Caco-2 (cell line): Measurements from ENCODE around the gene GABRG3. TPM values are rescaled to one million over a fixed set of nuclear protein-coding genes. Genes with fewer than 3 reads are reported as not detected.

Experiments
- BruUV-seq: library from RNA; stranded (reverse); fragments of 400-500 nt; replicated peaks from 2 replicates; lab custom pipeline; 2021; lab: Mats Ljungman, UMichigan
- CTCF ChIA-PET: fragments of 300-600 bp; sonication (Branson Sonifier 250); formaldehyde crosslinking; loops from one replicate; lab custom pipeline; 2022; ENCODE audit warnings: antibody characterized with exemption; lab: Charles Lee
- POLR2A ChIA-PET: fragments of 300-600 bp; sonication (Branson Sonifier 250); formaldehyde crosslinking; loops from one replicate; lab custom pipeline; 2022; ENCODE audit warnings: antibody characterized with exemption; lab: Charles Lee
- DNase-seq, 2 experiments: peaks; one replicate each; pipeline versions ENCODE4 v3.0.0 to v3.0.0-alpha.2; 2020 to 2022
- H3K27me3 ChIP-seq: replicated peaks from 2 replicates; pipeline ENCODE4 v1.6.0; 2011; ENCODE audit warnings: low read length; ENCODE audit not compliant: control insufficient read depth, insufficient read depth
- H3K36me3 ChIP-seq: 2 replicates; pipeline ENCODE4 v1.5.1; 2011; ENCODE audit warnings: low read length; ENCODE audit not compliant: control insufficient read depth, insufficient read depth
- H3K4me1 ChIP-seq: fragments of 250-450 bp; sonication (Bioruptor Pico); 2 replicates; pipeline ENCODE4 v1.5.1; 2020; ENCODE audit warnings: mild to moderate bottlenecking
- H3K4me3 ChIP-seq: 2 replicates; pipeline ENCODE4 v1.5.1; 2011; ENCODE audit warnings: low read depth, mild to moderate bottlenecking, control low read depth, low read length
- H3K9me3 ChIP-seq: fragments of 250-450 bp; sonication (Bioruptor Pico); 2 replicates; pipeline ENCODE4 v1.5.1; 2020; ENCODE audit warnings: mild to moderate bottlenecking, moderate library complexity
- H3K27ac Mint-ChIP-seq: one replicate; pipeline ENCODE4 v1.8.0; 2022; ENCODE audit warnings: mixed read lengths; ENCODE audit not compliant: unreplicated experiment
- H3K27me3 Mint-ChIP-seq: one replicate; pipeline ENCODE4 v1.8.0; 2022; ENCODE audit warnings: mixed read lengths; ENCODE audit not compliant: insufficient read depth, unreplicated experiment
- H3K36me3 Mint-ChIP-seq: one replicate; pipeline ENCODE4 v1.8.0; 2022; ENCODE audit warnings: mild to moderate bottlenecking, mixed read lengths; ENCODE audit not compliant: insufficient read depth, unreplicated experiment
- H3K4me1 Mint-ChIP-seq: one replicate; pipeline ENCODE4 v1.8.0; 2022; ENCODE audit warnings: low read depth, mixed read lengths; ENCODE audit not compliant: unreplicated experiment
- H3K4me3 Mint-ChIP-seq: one replicate; pipeline ENCODE4 v1.8.0; 2022; ENCODE audit warnings: mild to moderate bottlenecking, moderate library complexity, mixed read lengths; ENCODE audit not compliant: unreplicated experiment
- H3K9me3 Mint-ChIP-seq: one replicate; pipeline ENCODE4 v1.8.0; 2022; ENCODE audit warnings: mixed read lengths; ENCODE audit not compliant: unreplicated experiment
- CTCF ChIP-seq, 2 experiments: fragments of 200-600 bp in 1 of 2; IDR thresholded peaks; 1 replicate in 1 of 2; 2 replicates in 1 of 2; pipeline versions ENCODE4 v1.5.1 to v1.8.0; 2011 to 2022; ENCODE audit warnings: antibody characterized with exemption in 1 of 2, control low read depth in 1 of 2, inconsistent platforms in 1 of 2, low read depth in 1 of 2, low read length in 1 of 2, mild to moderate bottlenecking in 1 of 2, moderate library complexity in 1 of 2; ENCODE audit not compliant: insufficient read depth in 1 of 2, severe bottlenecking in 1 of 2, unreplicated experiment in 1 of 2
- intact Hi-C: fragments of 100-400 bp; cut with micrococcal nuclease; formaldehyde crosslinking; loops from one replicate; pipeline ENCODE4 v1.10.0; 2022; ENCODE audit not compliant: unreplicated experiment
- total RNA-seq: library from RNA; stranded (reverse); gene quantifications from 2 replicates; pipeline ENCODE4 v1.2.3, GENCODE V29; 2022

The GABRG3 gene
- total RNA-seq, 1 experiment from 2014 or later, result not detected

GRCh38 chr15:27065151-27065550, 94.2 kb downstream of the GABRG3 start:
- H3K4me1 Mint-ChIP-seq, result no peaks in the 10 kb centered on the region
- H3K9me3 ChIP-seq, result no peaks in the 10 kb centered on the region
- no peaks in the 10 kb centered on the region for H3K4me1 ChIP-seq
- H3K4me3 Mint-ChIP-seq, result no peak overlapping the region
- H3K36me3 ChIP-seq, result no peaks in the 10 kb centered on the region
- ChIA-PET POLR2A (no interaction called here), CTCF (no interaction called here)
- no peaks in the 10 kb centered on the region for H3K9me3 Mint-ChIP-seq
- no peak overlapping the region for H3K27ac Mint-ChIP-seq
- TF ChIP-seq CTCF (IDR thresholded peaks at IDR 0.05; ENCODE audit: insufficient read depth in 1 of 2, low read depth in 1 of 2, low read length in 1 of 2, severe bottlenecking in 1 of 2, unreplicated experiment in 1 of 2), result no peak
- no peaks in the 10 kb centered on the region for H3K27me3 Mint-ChIP-seq
- H3K4me3 ChIP-seq, result no peak overlapping the region
- no peaks in the 10 kb centered on the region for H3K36me3 Mint-ChIP-seq
- no TSS peak for BruUV-seq
- intact Hi-C loops, result no loop called here
- DNase-seq, result no peak
- no peaks in the 10 kb centered on the region for H3K27me3 ChIP-seq

GRCh38 chr15:27065785-27066184, 94.8 kb downstream of the GABRG3 start:
- ChIA-PET CTCF (no interaction called here), POLR2A (no interaction called here)
- intact Hi-C loops, result no loop called here
- no peaks in the 10 kb centered on the region for H3K4me1 ChIP-seq
- TF ChIP-seq CTCF (IDR thresholded peaks at IDR 0.05; ENCODE audit: insufficient read depth in 1 of 2, low read depth in 1 of 2, low read length in 1 of 2, severe bottlenecking in 1 of 2, unreplicated experiment in 1 of 2), result no peak
- Mint-ChIP-seq H3K27me3 (no peaks in the 10 kb centered on the region), H3K36me3 (no peaks in the 10 kb centered on the region), H3K4me1 (no peaks in the 10 kb centered on the region), H3K4me3 (no peak overlapping the region), H3K9me3 (no peaks in the 10 kb centered on the region), H3K27ac (no peak overlapping the region)
- H3K36me3 ChIP-seq, result no peaks in the 10 kb centered on the region
- no TSS peak for BruUV-seq
- H3K9me3 ChIP-seq, result no peaks in the 10 kb centered on the region
- DNase-seq, result no peak
- H3K27me3 ChIP-seq, result no peaks in the 10 kb centered on the region
- H3K4me3 ChIP-seq, result no peak overlapping the region

- Histone ChIP-seq H3K4me1 (no peaks in the 10 kb centered on the region), H3K36me3 (no peaks in the 10 kb centered on the region), H3K4me3 (no peak overlapping the region), H3K27me3 (no peaks in the 10 kb centered on the region), H3K9me3 (no peaks in the 10 kb centered on the region)
- intact Hi-C loops, result no loop called here
- DNase-seq, result no peak
- no peaks in the 10 kb centered on the region for H3K27me3 Mint-ChIP-seq
- no TSS peak for BruUV-seq
- H3K4me1 Mint-ChIP-seq, result no peaks in the 10 kb centered on the region
- no peaks in the 10 kb centered on the region for H3K36me3 Mint-ChIP-seq
- H3K9me3 Mint-ChIP-seq, result no peaks in the 10 kb centered on the region
- TF ChIP-seq CTCF (IDR thresholded peaks at IDR 0.05; ENCODE audit: insufficient read depth in 1 of 2, low read depth in 1 of 2, low read length in 1 of 2, severe bottlenecking in 1 of 2, unreplicated experiment in 1 of 2), result no peak
- POLR2A ChIA-PET, result no interaction called here
- CTCF ChIA-PET, result no interaction called here
- no peak overlapping the region for H3K27ac Mint-ChIP-seq
- H3K4me3 Mint-ChIP-seq, result no peak overlapping the region
Observed at GRCh38 chr15:27066446-27066845, 95.5 kb downstream of the GABRG3 start.
